Measurements from ENCODE around the gene NEDD4. TPM values are rescaled to one million over a fixed set of nuclear protein-coding genes. Genes with fewer than 3 reads are reported as not detected.
"Not testable (repeated sequence)": the region's sequence is repeated elsewhere in the genome, so short reads cannot be mapped to it uniquely, and the experiment has no call there.

NEDD4 gene
- total RNA-seq, 1 donor from 2014 or later = 13.0 TPM

- H3K27ac ChIP-seq (ENCODE audit: low read depth, low read length) = no peak overlapping the region
- no peaks in the 10 kb centered on the region for H3K4me1 ChIP-seq (ENCODE audit: control insufficient read depth in 3 of 3, insufficient read depth in 3 of 3, low read length in 3 of 3)
- H3K9me3 ChIP-seq (ENCODE audit: control insufficient read depth in 3 of 3, low read length in 3 of 3) = no peaks in the 10 kb centered on the region
- no peak overlapping the region for H3K9ac ChIP-seq (ENCODE audit: low read depth in 1 of 3, low read length in 3 of 3)
- H3K36me3 ChIP-seq (ENCODE audit: control insufficient read depth in 3 of 3, insufficient read depth in 3 of 3, low read length in 3 of 3) = peaks cover 29 to 58% (median 51%) of the 10 kb centered on the region in 3 donors
- no peaks in the 10 kb centered on the region for H3K27me3 ChIP-seq (ENCODE audit: control insufficient read depth in 3 of 3, insufficient read depth in 3 of 3, low read length in 3 of 3)
- no peak overlapping the region for H3K4me3 ChIP-seq (ENCODE audit: low read length in 3 of 3)
Measured at GRCh38 chr15:55856506-55857164, 136.8 kb downstream of the NEDD4 start.

- Histone ChIP-seq H3K4me1 (ENCODE audit: control insufficient read depth in 3 of 3, insufficient read depth in 3 of 3, low read length in 3 of 3) (no peaks in the 10 kb centered on the region), H3K36me3 (ENCODE audit: control insufficient read depth in 3 of 3, insufficient read depth in 3 of 3, low read length in 3 of 3) (peaks cover 22 to 64% (median 49%) of the 10 kb centered on the region in 3 donors), H3K4me3 (ENCODE audit: low read length in 3 of 3) (no peak overlapping the region), H3K9ac (ENCODE audit: low read depth in 1 of 3, low read length in 3 of 3) (no peak overlapping the region), H3K27ac (ENCODE audit: low read depth, low read length) (no peak overlapping the region), H3K27me3 (ENCODE audit: control insufficient read depth in 3 of 3, insufficient read depth in 3 of 3, low read length in 3 of 3) (no peaks in the 10 kb centered on the region), H3K9me3 (ENCODE audit: control insufficient read depth in 3 of 3, low read length in 3 of 3) (no peaks in the 10 kb centered on the region)
Measured at GRCh38 chr15:55853134-55853533, 140.3 kb downstream of the NEDD4 start.

- peaks cover 23 to 62% (median 56%) of the 10 kb centered on the region in 3 donors for H3K36me3 ChIP-seq (ENCODE audit: control insufficient read depth in 3 of 3, insufficient read depth in 3 of 3, low read length in 3 of 3)
- H3K4me3 ChIP-seq (ENCODE audit: low read length in 3 of 3) = no peak overlapping the region
- H3K9me3 ChIP-seq (ENCODE audit: control insufficient read depth in 3 of 3, low read length in 3 of 3) = no peaks in the 10 kb centered on the region
- no peak overlapping the region for H3K9ac ChIP-seq (ENCODE audit: low read depth in 1 of 3, low read length in 3 of 3)
- no peaks in the 10 kb centered on the region for H3K27me3 ChIP-seq (ENCODE audit: control insufficient read depth in 3 of 3, insufficient read depth in 3 of 3, low read length in 3 of 3)
- H3K27ac ChIP-seq (ENCODE audit: low read depth, low read length) = no peak overlapping the region
- H3K4me1 ChIP-seq (ENCODE audit: control insufficient read depth in 3 of 3, insufficient read depth in 3 of 3, low read length in 3 of 3) = no peaks in the 10 kb centered on the region
Measured at GRCh38 chr15:55846116-55846707, 147.2 kb downstream of the NEDD4 start.

GRCh38 chr15:55842897-55843296 lies 150.5 kb downstream of the NEDD4 start:
- H3K9me3 ChIP-seq (ENCODE audit: control insufficient read depth in 3 of 3, low read length in 3 of 3); H3K4me1 ChIP-seq (ENCODE audit: control insufficient read depth in 3 of 3, insufficient read depth in 3 of 3, low read length in 3 of 3); H3K27me3 ChIP-seq (ENCODE audit: control insufficient read depth in 3 of 3, insufficient read depth in 3 of 3, low read length in 3 of 3); H3K4me3 ChIP-seq (ENCODE audit: low read length in 3 of 3); H3K27ac ChIP-seq (ENCODE audit: low read depth, low read length); H3K9ac ChIP-seq (ENCODE audit: low read depth in 1 of 3, low read length in 3 of 3): not testable (repeated sequence)
- peaks cover 19 to 55% (median 43%) of the 10 kb centered on the region in 3 donors for H3K36me3 ChIP-seq (ENCODE audit: control insufficient read depth in 3 of 3, insufficient read depth in 3 of 3, low read length in 3 of 3)

GRCh38 chr15:55835866-55836265 lies 157.5 kb downstream of the NEDD4 start:
- no peaks in the 10 kb centered on the region for H3K4me1 ChIP-seq (ENCODE audit: control insufficient read depth in 3 of 3, insufficient read depth in 3 of 3, low read length in 3 of 3)
- no peaks in the 10 kb centered on the region for H3K27me3 ChIP-seq (ENCODE audit: control insufficient read depth in 3 of 3, insufficient read depth in 3 of 3, low read length in 3 of 3)
- no peaks in the 10 kb centered on the region for H3K9me3 ChIP-seq (ENCODE audit: control insufficient read depth in 3 of 3, low read length in 3 of 3)
- no peak overlapping the region for H3K9ac ChIP-seq (ENCODE audit: low read depth in 1 of 3, low read length in 3 of 3)
- H3K27ac ChIP-seq (ENCODE audit: low read depth, low read length) = no peak overlapping the region
- no peak overlapping the region for H3K4me3 ChIP-seq (ENCODE audit: low read length in 3 of 3)
- H3K36me3 ChIP-seq (ENCODE audit: control insufficient read depth in 3 of 3, insufficient read depth in 3 of 3, low read length in 3 of 3) = peaks cover 33 to 61% (median 38%) of the 10 kb centered on the region in 3 donors

GRCh38 chr15:55834331-55834730 lies 159.1 kb downstream of the NEDD4 start:
- Histone ChIP-seq H3K27ac (ENCODE audit: low read depth, low read length) (no peak overlapping the region), H3K9me3 (ENCODE audit: control insufficient read depth in 3 of 3, low read length in 3 of 3) (no peaks in the 10 kb centered on the region), H3K36me3 (ENCODE audit: control insufficient read depth in 3 of 3, insufficient read depth in 3 of 3, low read length in 3 of 3) (peaks cover 36 to 69% (median 49%) of the 10 kb centered on the region in 3 donors), H3K27me3 (ENCODE audit: control insufficient read depth in 3 of 3, insufficient read depth in 3 of 3, low read length in 3 of 3) (no peaks in the 10 kb centered on the region), H3K9ac (ENCODE audit: low read depth in 1 of 3, low read length in 3 of 3) (no peak overlapping the region), H3K4me3 (ENCODE audit: low read length in 3 of 3) (no peak overlapping the region), H3K4me1 (ENCODE audit: control insufficient read depth in 3 of 3, insufficient read depth in 3 of 3, low read length in 3 of 3) (no peaks in the 10 kb centered on the region)

- no peak overlapping the region for H3K27ac ChIP-seq (ENCODE audit: low read depth, low read length)
- H3K36me3 ChIP-seq (ENCODE audit: control insufficient read depth in 3 of 3, insufficient read depth in 3 of 3, low read length in 3 of 3) = peaks cover 23 to 45% (median 33%) of the 10 kb centered on the region in 3 donors
- no peak overlapping the region for H3K4me3 ChIP-seq (ENCODE audit: low read length in 3 of 3)
- no peaks in the 10 kb centered on the region for H3K9me3 ChIP-seq (ENCODE audit: control insufficient read depth in 3 of 3, low read length in 3 of 3)
- no peaks in the 10 kb centered on the region for H3K27me3 ChIP-seq (ENCODE audit: control insufficient read depth in 3 of 3, insufficient read depth in 3 of 3, low read length in 3 of 3)
- no peaks in the 10 kb centered on the region for H3K4me1 ChIP-seq (ENCODE audit: control insufficient read depth in 3 of 3, insufficient read depth in 3 of 3, low read length in 3 of 3)
- no peak overlapping the region for H3K9ac ChIP-seq (ENCODE audit: low read depth in 1 of 3, low read length in 3 of 3)
Measured at GRCh38 chr15:55829826-55830225, 163.6 kb downstream of the NEDD4 start.

GRCh38 chr15:55827955-55828354 lies 165.5 kb downstream of the NEDD4 start:
- no peaks in the 10 kb centered on the region for H3K9me3 ChIP-seq (ENCODE audit: control insufficient read depth in 3 of 3, low read length in 3 of 3)
- no peak overlapping the region for H3K27ac ChIP-seq (ENCODE audit: low read depth, low read length)
- peaks cover 0 to 3% (median 0%) of the 10 kb centered on the region in 3 donors for H3K4me1 ChIP-seq (ENCODE audit: control insufficient read depth in 3 of 3, insufficient read depth in 3 of 3, low read length in 3 of 3)
- H3K4me3 ChIP-seq (ENCODE audit: low read length in 3 of 3) = no peak overlapping the region
- H3K36me3 ChIP-seq (ENCODE audit: control insufficient read depth in 3 of 3, insufficient read depth in 3 of 3, low read length in 3 of 3) = peaks cover 19 to 44% (median 21%) of the 10 kb centered on the region in 3 donors
- H3K27me3 ChIP-seq (ENCODE audit: control insufficient read depth in 3 of 3, insufficient read depth in 3 of 3, low read length in 3 of 3) = no peaks in the 10 kb centered on the region
- H3K9ac ChIP-seq (ENCODE audit: low read depth in 1 of 3, low read length in 3 of 3) = no peak overlapping the region

- H3K9me3 ChIP-seq (ENCODE audit: control insufficient read depth in 3 of 3, low read length in 3 of 3) = no peaks in the 10 kb centered on the region
- H3K36me3 ChIP-seq (ENCODE audit: control insufficient read depth in 3 of 3, insufficient read depth in 3 of 3, low read length in 3 of 3) = peaks cover 12 to 37% (median 14%) of the 10 kb centered on the region in 3 donors
- H3K4me1 ChIP-seq (ENCODE audit: control insufficient read depth in 3 of 3, insufficient read depth in 3 of 3, low read length in 3 of 3) = peaks cover 0 to 4% (median 0%) of the 10 kb centered on the region in 3 donors
- no peak overlapping the region for H3K27ac ChIP-seq (ENCODE audit: low read depth, low read length)
- no peak overlapping the region for H3K9ac ChIP-seq (ENCODE audit: low read depth in 1 of 3, low read length in 3 of 3)
- H3K4me3 ChIP-seq (ENCODE audit: low read length in 3 of 3) = no peak overlapping the region
- H3K27me3 ChIP-seq (ENCODE audit: control insufficient read depth in 3 of 3, insufficient read depth in 3 of 3, low read length in 3 of 3) = no peaks in the 10 kb centered on the region
Measured at GRCh38 chr15:55827204-55827603, 166.2 kb downstream of the NEDD4 start.

- Histone ChIP-seq H3K27ac (ENCODE audit: low read depth, low read length) (no peak overlapping the region), H3K4me1 (ENCODE audit: control insufficient read depth in 3 of 3, insufficient read depth in 3 of 3, low read length in 3 of 3) (peaks cover 0 to 4% (median 0%) of the 10 kb centered on the region in 3 donors), H3K36me3 (ENCODE audit: control insufficient read depth in 3 of 3, insufficient read depth in 3 of 3, low read length in 3 of 3) (peaks cover 2 to 17% (median 4%) of the 10 kb centered on the region in 3 donors), H3K9ac (ENCODE audit: low read depth in 1 of 3, low read length in 3 of 3) (no peak overlapping the region), H3K4me3 (ENCODE audit: low read length in 3 of 3) (no peak overlapping the region), H3K27me3 (ENCODE audit: control insufficient read depth in 3 of 3, insufficient read depth in 3 of 3, low read length in 3 of 3) (no peaks in the 10 kb centered on the region), H3K9me3 (ENCODE audit: control insufficient read depth in 3 of 3, low read length in 3 of 3) (no peaks in the 10 kb centered on the region)
Measured at GRCh38 chr15:55824857-55825613, 168.4 kb downstream of the NEDD4 start.
